GM18867 (cell line): Measurements from ENCODE around the gene METAP2.
"Not testable (repeated sequence)": the region's sequence is repeated elsewhere in the genome, so short reads cannot be mapped to it uniquely, and the experiment has no call there.

Source experiments
- ATAC-seq: cut with Tn5 transposase; IDR thresholded peaks from one replicate; pipeline ENCODE4 v1.9.1; 2021; ENCODE audit warnings: mild to moderate bottlenecking, moderate library complexity; ENCODE audit not compliant: unreplicated experiment

The METAP2 gene

DNA sequence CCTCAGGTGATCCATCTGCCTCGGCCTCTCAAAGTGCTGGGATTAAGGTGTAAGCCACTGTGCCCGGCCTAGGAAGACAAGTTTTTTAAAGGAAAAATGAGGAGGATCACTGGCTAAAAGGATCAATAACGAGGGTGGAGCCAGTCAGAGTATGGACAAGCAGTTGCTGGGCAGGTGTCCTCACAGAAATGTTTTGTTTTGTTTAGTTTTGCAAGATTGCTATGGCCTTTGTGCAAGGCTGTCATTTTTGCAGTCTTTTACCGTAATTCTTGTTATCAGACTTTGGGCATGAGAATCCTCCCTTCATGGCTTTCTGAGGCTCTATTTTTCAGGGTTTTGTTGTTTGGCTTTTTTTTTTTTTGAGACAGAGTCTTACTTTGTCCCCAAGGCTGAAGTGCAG is 11.9 kb upstream of the METAP2 start:
- ATAC-seq = no peak

DNA sequence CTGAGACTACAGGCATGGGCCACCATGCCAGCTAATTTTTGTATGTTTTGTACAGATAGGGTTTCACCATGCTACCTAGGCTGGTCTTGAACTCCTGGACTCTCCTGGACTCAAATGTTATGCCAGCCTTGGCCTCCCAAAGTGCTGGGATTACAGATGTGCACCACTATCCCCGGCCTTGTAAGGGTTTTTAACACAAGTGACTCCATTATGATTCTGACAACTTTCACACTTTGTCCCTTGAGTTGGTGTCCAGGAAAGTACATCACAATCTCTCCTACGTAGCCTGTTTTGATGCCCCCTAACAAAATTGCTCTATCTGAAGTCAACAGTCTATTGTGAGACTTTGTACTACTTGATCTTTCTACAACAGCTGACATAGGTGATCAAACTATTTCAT is 11.4 kb upstream of the METAP2 start:
- no peak for ATAC-seq

DNA sequence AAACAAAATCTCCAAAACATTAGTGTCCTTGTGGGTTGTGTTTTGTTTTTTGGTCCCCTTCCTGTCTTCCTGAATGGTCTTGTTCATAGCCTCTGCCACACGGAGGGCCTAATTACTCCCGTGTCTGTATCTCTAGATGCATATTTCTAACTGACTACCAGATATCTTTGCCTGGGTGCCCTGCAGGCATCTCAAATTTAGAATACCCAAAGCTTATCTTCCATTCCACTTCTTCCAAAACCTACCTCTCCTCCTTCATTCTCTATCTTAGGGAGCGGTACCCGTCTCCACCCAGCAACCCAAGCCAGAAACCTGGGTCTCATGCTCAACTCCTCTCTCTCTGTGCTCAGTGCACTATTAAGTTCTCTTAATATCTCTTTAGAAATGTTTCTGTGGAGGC is 10.9 kb upstream of the METAP2 start:
- ATAC-seq = no peak

DNA sequence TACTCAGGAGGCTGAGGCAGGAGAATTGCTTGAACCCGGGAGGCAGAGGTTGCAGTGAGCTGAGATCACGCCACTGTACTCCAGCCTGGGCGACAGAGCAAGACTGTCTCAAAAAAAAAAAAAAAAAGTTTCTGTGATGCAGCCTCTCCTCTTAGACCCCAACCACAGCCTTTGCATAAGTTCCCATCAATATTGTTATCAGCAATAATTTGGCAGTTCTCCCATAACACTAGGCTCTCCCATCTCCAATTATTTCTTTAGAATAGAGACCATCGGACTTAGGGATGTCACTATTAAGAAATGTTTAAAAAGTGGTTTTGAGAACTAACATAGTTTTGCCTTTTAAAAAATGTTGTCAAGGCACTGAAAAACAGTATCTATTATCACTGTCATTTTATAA is 10.2 kb upstream of the METAP2 start:
- ATAC-seq = not testable (repeated sequence)

DNA sequence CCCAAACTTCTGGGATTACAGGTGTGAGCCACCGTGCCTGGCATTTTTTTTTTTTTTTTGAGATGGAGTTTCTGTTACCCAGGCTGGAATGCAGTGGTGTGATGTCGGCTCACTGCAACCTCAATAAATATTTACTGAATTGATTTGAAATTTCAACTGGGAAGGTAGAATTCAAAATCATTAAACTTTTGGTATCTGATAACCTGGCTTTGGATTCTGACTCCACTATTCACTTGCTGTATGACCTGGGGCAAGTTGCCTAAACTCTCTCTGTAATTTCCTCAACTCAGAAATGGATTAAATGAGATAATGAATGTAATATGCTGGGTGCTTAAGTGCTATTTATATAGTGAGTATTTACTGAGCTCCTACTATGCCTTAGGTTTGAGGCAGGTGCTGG is 8.7 kb upstream of the METAP2 start:
- no peak for ATAC-seq

DNA sequence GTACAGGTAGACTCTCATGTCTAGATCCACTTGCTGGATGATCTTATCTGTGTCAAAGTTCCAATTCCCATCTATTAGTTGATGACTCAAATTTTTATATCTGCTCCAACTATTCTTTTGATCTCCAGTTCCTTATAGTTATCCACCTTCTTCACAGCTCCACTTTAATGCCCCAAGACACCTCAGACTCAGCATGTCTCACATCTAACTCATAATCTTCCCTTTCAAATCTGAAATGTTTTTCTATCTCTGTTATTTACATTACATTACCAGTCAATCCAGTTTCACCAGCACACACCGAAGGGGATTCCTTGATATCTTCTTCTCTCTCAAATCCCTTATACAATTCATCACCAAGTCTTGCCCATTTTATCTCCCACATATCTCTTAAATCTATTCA is 3.7 kb upstream of the METAP2 start:
- no peak for ATAC-seq

DNA sequence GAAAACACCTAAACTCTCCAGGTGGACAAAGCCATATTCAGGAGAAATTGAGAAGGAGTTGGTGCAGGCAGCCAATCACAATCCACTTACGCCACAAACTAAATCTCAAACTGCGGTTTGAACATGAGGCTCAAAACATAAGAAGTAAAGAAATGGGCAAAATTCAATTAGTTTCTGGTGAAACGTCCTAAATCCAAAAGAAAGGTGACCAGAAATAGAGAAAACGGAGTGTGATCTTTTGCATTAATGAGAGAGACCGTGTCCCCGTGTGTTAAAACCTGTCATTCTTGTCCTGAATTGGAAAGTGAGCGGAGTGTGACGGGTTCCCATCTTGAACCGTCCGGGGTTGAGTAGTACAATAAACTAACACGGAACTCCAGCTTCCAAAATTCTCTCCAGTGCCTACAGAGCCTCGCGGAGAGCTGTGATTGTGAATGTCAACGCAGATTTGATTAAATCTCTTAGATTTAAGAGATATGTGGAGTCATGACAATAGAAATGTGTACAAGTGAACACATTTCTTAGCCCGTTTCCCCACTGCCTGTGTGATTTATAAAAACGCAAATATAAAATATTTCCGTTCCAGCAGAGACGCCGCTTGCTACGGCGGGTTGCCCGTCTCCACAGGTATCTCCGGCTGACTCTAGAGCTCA is 595 bp upstream of the METAP2 start:
- ATAC-seq = peak; percentile 33

DNA sequence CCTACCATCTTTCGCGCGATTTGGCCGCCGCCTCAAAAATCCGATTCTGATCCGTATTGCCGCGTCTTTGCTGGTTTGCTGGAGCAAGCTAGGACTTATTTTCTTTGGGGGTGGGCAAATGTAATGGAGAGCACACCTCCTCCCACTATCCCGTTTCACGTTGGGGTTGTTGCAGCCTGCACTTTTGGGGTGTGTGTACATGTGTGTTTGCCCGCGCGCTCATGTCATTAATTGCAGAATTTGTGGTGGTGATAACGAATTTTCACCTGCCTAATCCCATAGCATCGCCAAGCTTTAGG is 657 bp downstream of the METAP2 start:
- ATAC-seq = no peak

DNA sequence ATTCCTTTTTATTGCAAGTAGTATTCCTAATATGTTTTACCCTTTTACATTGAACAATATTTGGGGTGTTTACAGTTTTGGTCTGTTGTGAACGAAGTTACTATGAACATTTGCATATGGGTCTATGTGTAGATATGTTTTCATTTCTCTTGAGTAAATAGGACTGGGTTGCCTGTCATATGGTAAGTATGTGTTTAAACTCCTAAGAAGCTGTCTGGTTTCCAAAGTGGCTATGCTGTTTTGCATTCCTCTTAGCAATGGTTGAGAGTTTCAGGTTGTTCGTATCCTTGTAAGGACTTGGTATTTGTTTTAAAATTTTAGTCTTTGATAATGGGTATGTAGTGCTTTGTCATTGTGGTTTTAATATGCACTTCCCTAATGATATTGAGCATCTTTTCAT is 6.3 kb downstream of the METAP2 start:
- peak; percentile 67 for ATAC-seq

DNA sequence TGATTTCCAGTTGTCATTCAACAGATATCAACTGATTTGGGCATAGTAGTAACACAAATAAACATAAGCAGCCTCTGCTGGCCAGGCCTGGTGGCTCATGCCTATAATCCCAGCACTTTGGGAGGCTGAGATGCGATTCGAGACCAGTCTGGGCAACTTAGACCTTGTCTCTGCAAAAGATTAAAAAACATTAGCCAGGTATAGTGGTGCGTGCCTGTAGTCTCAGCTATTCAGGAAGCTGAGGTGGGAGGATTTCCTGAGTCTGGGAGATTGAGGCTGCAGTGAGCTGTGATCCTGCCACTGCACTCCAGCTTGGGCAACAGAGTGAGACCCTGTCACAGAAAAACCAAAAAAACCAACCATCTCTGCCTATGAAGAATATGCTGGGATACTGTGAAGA is 7.1 kb downstream of the METAP2 start:
- no peak for ATAC-seq

DNA sequence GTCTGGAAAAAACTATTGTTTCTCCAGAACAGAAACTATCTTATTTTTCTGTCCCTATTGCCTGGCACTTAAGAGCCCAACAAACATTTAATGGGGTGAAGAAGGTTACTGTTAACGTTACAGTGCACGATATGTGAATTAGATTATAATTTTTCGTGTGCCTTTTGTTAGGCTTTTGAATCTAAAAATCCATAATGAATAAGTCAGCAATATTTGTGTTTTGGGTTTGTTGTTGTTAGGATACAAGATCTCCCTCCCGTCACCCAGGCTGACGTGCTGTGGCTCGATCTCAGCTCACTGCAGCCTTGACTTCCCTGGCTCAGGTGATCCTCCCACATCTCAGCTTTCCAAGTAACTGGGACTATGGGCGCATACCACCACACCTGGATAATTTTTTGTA is 7.9 kb downstream of the METAP2 start:
- no peak for ATAC-seq

DNA sequence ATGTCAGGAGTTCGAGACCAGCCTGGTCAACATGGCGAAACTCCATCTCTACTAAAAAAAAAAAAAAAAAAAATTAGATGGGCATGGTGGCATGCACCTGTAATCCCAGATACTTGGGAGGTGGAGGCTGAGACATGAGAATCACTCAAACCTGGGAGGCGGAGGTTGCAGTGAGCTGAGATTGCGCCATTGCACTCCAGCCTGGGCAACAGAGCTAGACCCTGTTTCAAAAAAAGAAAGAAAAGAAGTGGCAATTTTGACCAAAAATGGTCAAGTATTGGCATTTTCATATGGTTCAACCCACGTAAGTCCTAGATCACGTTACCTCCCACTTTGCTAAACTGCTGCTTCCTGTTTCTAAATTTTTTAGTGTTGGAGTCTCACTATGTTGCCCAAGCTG is 8.6 kb downstream of the METAP2 start:
- ATAC-seq = not testable (repeated sequence)

DNA sequence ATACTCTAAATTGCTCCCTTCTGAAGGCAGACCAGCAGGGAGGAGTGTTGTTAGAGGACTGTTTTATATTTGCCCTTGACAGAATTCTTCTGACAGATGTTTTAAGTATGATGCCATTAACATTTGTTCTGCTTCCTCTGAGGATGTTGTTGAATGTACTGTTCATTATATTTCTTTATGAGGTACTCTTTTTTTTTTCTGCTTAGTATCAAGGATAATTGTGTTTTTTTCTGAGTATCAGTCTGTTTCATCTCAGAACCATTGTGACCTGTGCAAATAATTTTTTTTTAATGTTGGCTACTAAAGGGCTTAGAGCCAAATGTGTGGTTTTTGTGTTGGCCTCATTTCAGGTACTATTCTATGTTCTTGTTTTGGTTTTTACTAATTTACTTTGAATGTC is 10.6 kb downstream of the METAP2 start:
- ATAC-seq = no peak

DNA sequence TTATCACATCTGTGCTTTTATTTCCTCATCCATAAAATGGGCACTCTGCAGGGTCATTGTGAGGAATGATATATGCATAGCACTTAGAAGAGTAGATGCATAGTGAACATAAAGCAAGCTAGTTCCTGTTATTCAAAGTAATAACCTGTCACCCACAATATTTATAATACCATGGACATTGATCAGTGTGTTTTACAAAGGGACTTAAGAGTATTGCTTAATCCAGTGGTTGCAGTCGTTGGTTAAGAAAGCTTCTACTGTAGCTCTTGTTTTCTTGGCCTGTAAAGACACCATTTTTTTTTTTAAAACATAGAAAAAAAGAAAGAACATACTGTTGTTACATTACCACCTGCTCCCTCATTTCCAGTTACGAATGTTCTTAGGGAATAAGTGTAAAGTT is 13.1 kb downstream of the METAP2 start:
- no peak for ATAC-seq

DNA sequence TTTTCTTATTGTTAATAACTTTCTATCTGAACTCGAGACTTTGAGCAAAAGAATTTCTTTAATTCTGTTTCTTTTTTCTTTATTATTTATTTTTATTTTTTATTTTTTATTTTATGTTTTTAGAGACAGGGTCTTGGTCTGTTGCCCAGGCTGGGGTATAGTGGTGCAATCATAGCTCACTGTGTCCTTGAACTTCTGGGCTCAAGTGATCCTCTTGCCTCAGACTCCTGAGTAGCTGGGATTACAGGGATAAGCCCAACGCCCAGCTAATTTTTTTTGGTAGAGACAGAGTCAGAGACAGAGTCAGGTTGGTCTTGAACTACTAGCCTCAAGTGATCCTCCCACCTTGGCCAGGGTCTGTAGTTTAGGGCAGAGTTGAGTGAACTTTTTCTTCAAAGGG is 18.5 kb downstream of the METAP2 start:
- no peak for ATAC-seq

DNA sequence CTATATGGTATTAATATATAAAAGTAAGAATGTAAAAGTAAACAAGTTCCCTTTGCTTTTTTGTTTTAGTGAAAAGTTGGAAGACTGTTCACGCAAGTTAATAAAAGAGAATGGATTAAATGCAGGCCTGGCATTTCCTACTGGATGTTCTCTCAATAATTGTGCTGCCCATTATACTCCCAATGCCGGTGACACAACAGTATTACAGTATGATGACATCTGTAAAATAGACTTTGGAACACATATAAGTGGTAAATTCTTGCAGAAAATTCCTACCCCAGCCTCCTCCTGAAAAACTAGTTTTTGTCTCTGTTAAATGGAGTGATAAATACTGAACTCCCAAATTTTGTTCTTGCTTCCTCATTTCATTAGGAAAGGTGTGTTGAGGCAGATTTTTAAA is 20.9 kb downstream of the METAP2 start:
- ATAC-seq = no peak

DNA sequence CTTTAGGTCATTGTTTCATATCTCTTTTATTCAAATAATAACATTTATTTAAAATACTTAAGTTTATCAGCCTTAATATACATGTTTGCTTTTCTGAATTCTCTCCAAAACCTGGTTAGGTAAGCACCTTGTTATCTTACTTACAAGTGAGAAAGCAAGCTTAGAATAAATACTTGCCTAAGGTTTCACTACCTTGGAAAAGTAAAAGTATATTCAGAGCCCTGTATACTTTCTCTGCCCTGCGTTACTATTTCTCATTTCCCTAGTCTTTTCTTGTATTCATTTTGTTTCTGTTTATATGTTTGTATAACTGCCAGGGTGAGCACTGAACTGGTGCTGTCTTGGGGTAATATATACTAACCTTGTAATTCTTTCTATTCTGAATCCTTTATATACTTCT is 21.5 kb downstream of the METAP2 start:
- no peak for ATAC-seq

DNA sequence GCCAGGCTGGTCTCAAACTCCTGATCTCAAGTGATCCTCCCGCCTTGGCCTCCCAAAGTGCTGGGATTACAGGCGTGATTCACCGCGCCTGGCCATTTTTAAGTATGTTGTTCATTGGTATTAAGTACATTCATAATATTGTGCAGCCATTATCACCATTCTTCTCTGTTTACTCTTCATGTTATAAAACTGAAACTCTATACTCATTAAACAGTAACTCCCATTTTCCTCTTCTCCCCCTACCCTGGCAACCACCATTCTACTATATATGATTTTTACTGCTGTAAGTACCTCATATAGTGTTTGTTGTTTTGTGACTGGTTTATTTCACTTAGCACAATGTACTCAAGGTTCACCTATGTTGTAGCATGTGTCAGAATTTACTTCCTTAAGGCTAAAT is 23.1 kb downstream of the METAP2 start:
- ATAC-seq = no peak

DNA sequence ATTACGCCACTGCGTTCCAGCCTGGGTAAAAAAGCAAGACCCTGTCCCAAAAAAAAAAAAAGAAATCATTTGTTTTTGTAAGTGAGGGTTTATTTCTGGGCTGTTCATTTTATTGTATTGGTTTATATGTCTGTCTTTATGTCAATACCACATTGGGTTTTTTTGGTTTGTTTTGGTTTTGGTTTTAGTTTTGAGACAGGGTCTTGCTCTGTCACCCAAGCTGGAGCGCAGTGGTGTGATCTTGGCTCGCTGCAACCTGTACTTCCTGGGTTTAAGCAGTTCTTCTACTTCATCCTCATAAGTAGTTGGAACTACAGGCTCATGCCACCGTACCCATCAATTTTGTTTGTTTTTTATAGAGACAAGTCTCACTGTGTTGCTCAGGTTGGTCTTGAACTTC is 25.0 kb downstream of the METAP2 start:
- ATAC-seq = no peak

DNA sequence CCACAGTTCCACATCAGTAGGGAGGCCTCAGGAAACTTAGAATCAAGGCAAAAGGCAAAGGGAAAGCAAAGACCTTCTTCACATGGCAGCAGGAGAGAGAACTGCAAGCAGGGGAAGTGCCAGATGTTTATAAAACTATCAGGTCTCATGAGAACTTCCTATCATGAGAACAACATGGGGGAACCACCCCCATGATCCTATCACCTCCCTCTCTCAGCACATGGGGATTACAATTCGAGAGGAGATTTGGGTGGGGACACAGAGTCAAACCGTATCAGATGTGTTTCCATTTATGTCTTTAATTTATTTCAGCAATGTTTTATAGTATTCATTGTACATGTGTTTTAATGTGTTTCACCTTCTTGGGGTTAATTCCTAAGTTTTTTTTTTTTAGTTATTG is 25.8 kb downstream of the METAP2 start:
- no peak for ATAC-seq

DNA sequence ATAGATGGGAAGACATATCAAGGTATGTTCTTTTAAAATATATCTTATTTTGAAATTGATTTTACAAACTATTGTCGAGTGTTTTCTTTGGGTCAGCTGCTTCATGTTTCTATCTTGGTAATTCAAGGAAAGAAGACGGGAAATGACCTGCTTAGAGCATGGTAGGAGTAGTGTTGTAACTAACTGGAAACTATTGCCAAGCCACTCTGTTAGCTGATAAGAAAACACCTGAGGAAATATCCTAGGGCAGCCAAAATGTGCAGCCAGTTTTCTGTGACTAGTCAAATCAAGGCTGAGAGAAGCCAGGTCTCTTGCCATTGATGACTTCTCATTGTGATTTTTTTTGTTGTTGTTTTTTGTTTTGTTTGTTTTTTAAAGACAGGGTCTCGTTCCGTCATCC is 30.2 kb downstream of the METAP2 start:
- ATAC-seq = no peak

DNA sequence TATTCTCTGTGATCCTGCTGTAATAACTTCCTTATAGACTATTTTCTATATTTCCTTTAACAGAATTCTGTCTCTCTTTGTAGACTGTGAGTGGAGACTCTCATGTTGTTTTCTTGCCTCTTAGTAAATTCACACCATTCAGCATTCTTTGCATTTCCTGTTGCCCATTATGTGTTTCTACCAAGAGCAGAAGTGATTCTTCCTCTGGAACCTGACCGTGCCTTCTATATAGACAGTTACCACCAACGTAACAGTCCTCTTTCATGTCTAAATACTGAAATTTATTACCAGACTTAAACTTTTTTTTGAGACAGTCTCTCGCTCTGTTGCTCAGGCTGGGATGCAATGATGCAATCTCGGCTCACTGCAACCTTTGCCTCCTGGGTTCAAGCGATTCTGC is 31.1 kb downstream of the METAP2 start:
- ATAC-seq = no peak

DNA sequence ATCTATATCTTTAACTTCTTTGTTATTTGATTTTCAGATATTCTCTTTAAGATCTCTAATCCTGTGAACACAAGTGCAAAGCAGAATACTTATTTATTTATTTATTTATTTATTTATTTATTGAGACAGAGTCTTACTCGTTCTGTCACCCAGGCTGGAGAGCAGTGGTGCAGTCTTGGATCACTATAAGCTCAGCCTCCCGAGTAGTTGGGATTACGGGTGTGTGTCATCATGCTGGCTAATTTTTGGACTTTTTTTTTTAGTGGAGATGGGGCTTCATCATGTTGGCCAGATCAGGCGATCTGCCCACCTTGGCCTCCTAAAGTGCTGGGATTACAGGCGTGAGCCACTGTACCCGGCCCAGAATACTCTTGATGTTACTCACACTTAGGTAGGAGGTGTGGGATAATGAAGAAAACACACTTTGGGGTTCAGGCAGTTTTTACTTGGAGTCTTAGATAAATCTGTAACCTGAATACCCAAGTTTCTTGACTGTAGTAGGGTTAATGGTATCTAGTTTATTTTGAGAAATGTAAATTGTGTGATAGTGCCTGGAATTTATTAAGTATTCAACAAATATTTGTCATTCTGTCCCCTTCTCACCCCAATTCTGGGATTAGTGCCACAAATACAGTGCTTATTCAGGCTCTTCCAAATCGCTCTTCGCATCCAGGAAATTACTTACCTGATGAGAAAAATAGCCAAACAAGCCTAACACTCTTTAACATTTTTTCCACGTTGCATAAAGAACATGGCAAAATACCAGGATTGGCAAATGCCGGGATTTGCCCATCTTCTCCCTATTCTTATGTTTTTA is 33.0 kb downstream of the METAP2 start:
- no peak for ATAC-seq
